Liver (tissue), 9 donors: ENCODE measurements around the gene ERAL1. TPM values are rescaled to one million over a fixed set of nuclear protein-coding genes. Genes with fewer than 3 reads are reported as not detected.

Experiments used
- DNase-seq: peaks from one replicate; pipeline ENCODE4 v3.0.0-alpha.2; 2017; ENCODE audit warnings: low spot score
- H3K27ac ChIP-seq, 2 donors: one replicate each; pipeline ENCODE4 v1.7.0; 2013; ENCODE audit warnings: inconsistent platforms in 2 of 2, low read length in 2 of 2, control low read depth in 1 of 2, low read depth in 1 of 2, mild to moderate bottlenecking in 1 of 2
- H3K27me3 ChIP-seq, 4 donors: one replicate each; pipeline versions ENCODE4 v1.6.1 to v1.7.0; 2013; ENCODE audit warnings: low read length in 3 of 4, inconsistent platforms in 1 of 4, mild to moderate bottlenecking in 1 of 4, moderate library complexity in 1 of 4; ENCODE audit not compliant: control insufficient read depth in 4 of 4, insufficient read depth in 4 of 4
- H3K36me3 ChIP-seq, 4 donors: one replicate each; pipeline versions ENCODE4 v1.6.1 to v1.7.0; 2013; ENCODE audit warnings: low read length in 3 of 4, mild to moderate bottlenecking in 3 of 4, low read depth in 1 of 4, moderate library complexity in 1 of 4; ENCODE audit not compliant: control insufficient read depth in 4 of 4, insufficient read depth in 3 of 4
- H3K4me1 ChIP-seq, 4 donors: one replicate each; pipeline versions ENCODE4 v1.6.1 to v1.7.0; 2013; ENCODE audit warnings: low read length in 3 of 4, mild to moderate bottlenecking in 3 of 4, moderate library complexity in 1 of 4; ENCODE audit not compliant: control insufficient read depth in 4 of 4, insufficient read depth in 4 of 4
- H3K4me3 ChIP-seq, 3 donors: one replicate each; pipeline versions ENCODE4 v1.6.1 to v1.7.0; 2013; ENCODE audit warnings: low read length in 3 of 3, control low read depth in 1 of 3, low read depth in 1 of 3, mild to moderate bottlenecking in 1 of 3
- H3K9ac ChIP-seq, 2 donors: one replicate each; pipeline ENCODE4 v1.7.0; 2013; ENCODE audit warnings: low read length in 2 of 2, mild to moderate bottlenecking in 2 of 2, moderate library complexity in 2 of 2, control low read depth in 1 of 2, low read depth in 1 of 2
- H3K9me3 ChIP-seq, 4 donors: one replicate each; pipeline versions ENCODE4 v1.6.1 to v1.7.0; 2013; ENCODE audit warnings: low read length in 3 of 4; ENCODE audit not compliant: control insufficient read depth in 4 of 4
- ATF3 ChIP-seq: IDR thresholded peaks from 2 replicates; pipeline ENCODE4 v1.6.1; 2016; ENCODE audit warnings: antibody characterized with exemption
- EGR1 ChIP-seq, 2 donors: IDR thresholded peaks; 2 replicates each; pipeline ENCODE4 v1.6.1; 2016 to 2018; ENCODE audit warnings: antibody characterized with exemption in 2 of 2, low read depth in 2 of 2
- FOXA2 ChIP-seq: IDR thresholded peaks from 2 replicates; pipeline ENCODE4 v1.6.1; 2016; ENCODE audit warnings: antibody characterized with exemption
- HNF4A ChIP-seq, 2 donors: conservative IDR thresholded peaks; 2 replicates each; pipeline ENCODE4 v1.6.1; 2016; ENCODE audit warnings: antibody characterized with exemption in 2 of 2, mild to moderate bottlenecking in 2 of 2
- HNF4G ChIP-seq: IDR thresholded peaks from 2 replicates; pipeline ENCODE4 v1.6.1; 2016; ENCODE audit warnings: antibody characterized with exemption
- MAX ChIP-seq: IDR thresholded peaks from 2 replicates; pipeline ENCODE4 v1.6.1; 2016; ENCODE audit warnings: antibody characterized with exemption
- NR2F2 ChIP-seq: IDR thresholded peaks from 2 replicates; pipeline ENCODE4 v1.6.1; 2016; ENCODE audit warnings: antibody characterized with exemption
- RAD21 ChIP-seq, 2 donors: IDR thresholded peaks; 2 replicates each; pipeline ENCODE4 v1.6.1; 2016; ENCODE audit warnings: antibody characterized with exemption in 2 of 2, mild to moderate bottlenecking in 2 of 2
- REST ChIP-seq: IDR thresholded peaks from 2 replicates; pipeline ENCODE4 v1.6.1; 2016; ENCODE audit warnings: antibody characterized with exemption, mild to moderate bottlenecking
- RXRA ChIP-seq, 2 donors: IDR thresholded peaks; 2 replicates each; pipeline ENCODE4 v1.6.1; 2017 to 2018; ENCODE audit warnings: antibody characterized with exemption in 2 of 2, mild to moderate bottlenecking in 1 of 2
- TAF1 ChIP-seq: conservative IDR thresholded peaks from 2 replicates; pipeline ENCODE4 v1.6.1; 2016; ENCODE audit warnings: antibody characterized with exemption, mild to moderate bottlenecking
- YY1 ChIP-seq: IDR thresholded peaks from 2 replicates; pipeline ENCODE4 v1.6.1; 2016; ENCODE audit warnings: antibody characterized with exemption, mild to moderate bottlenecking
- ZBTB33 ChIP-seq: IDR thresholded peaks from 2 replicates; pipeline ENCODE4 v1.6.1; 2016; ENCODE audit warnings: antibody characterized with exemption
- WGBS: extraction: QIAGEN DNeasy Blood & Tissue Kit; methylation state at CpG from one replicate; pipeline ENCODE4 v1.1.7; 2013; 5-methylcytosine and 5-hydroxymethylcytosine counted together
- polyA plus RNA-seq, 2 donors: library from polyadenylated mRNA; stranded (reverse) in 1 of 2; unstranded in 1 of 2; fragments of 200-250 nt in 1 of 2; fragments of >200 nt in 1 of 2; fragmentation: Nextera tagmentation in 1 of 2; extraction: Ambion mirVana in 1 of 2; gene quantifications; one replicate each; pipeline versions ENCODE4 v1.2.1 to v1.2.3, GENCODE V29; 2013 to 2015
- total RNA-seq, 2 donors: library from RNA; depleted of rRNA; stranded (reverse); fragments of >200 nt; gene quantifications; one replicate each; pipeline ENCODE4 v1.2.3, GENCODE V29; 2014
- donor health status: healthy.
- donor health status: healthy.
- donor health status: healthy.
- donor health status: healthy.
- donor health status: healthy.

ERAL1 gene
- total and polyA plus RNA-seq, 4 donors: 17.3 to 34.5 (median 29.5) TPM

- Histone ChIP-seq H3K36me3 (no peaks in the 10 kb centered on the region), H3K9me3 (no peaks in the 10 kb centered on the region), H3K27ac (no peak overlapping the region), H3K27me3 (no peaks in the 10 kb centered on the region), H3K4me1 (peaks cover 6 to 25% (median 10%) of the 10 kb centered on the region in 4 donors), H3K4me3 (no peak overlapping the region), H3K9ac (no peak overlapping the region)
- no peak for DNase-seq
- 92% methylated on average over 1 of the region's 1 CpG for WGBS
- no peak for TF ChIP-seq NR2F2
- no peak for TF ChIP-seq FOXA2
- TF ChIP-seq REST: no peak
- TF ChIP-seq MAX: no peak
- TF ChIP-seq HNF4A (conservative IDR thresholded peaks at IDR 0.05): no peak
- TF ChIP-seq ZBTB33: no peak
- TF ChIP-seq TAF1: no peak
- TF ChIP-seq ATF3: no peak
- no peak for TF ChIP-seq EGR1 (IDR thresholded peaks at IDR 0.05; ENCODE audit: low read depth in 2 of 2)
- no peak for TF ChIP-seq HNF4G
- TF ChIP-seq RXRA (IDR thresholded peaks at IDR 0.05): no peak
These were observed 44.4 kb upstream of the ERAL1 start for GRCh38 chr17:28810437-28810836.

- WGBS: 3% methylated on average over 6 of the region's 6 CpGs
- peak overlapping the region; percentile 77 to 88 (median 85) for H3K4me3 ChIP-seq
- no peak for DNase-seq
- TF ChIP-seq ATF3 (no peak), HNF4A (conservative IDR thresholded peaks at IDR 0.05) (no peak), YY1 (peak; percentile 31), RAD21 (IDR thresholded peaks at IDR 0.05) (peak in 1 of 2 donors; percentile 4)
- no peaks in the 10 kb centered on the region for H3K36me3 ChIP-seq
- peaks cover 6 to 25% (median 10%) of the 10 kb centered on the region in 4 donors for H3K4me1 ChIP-seq
- H3K27me3 ChIP-seq: no peaks in the 10 kb centered on the region
- H3K27ac ChIP-seq: peak overlapping the region; percentile 68 to 96
- H3K9ac ChIP-seq: peak overlapping the region; percentile 81 to 91
- no peaks in the 10 kb centered on the region for H3K9me3 ChIP-seq
These were observed 43.1 kb upstream of the ERAL1 start for GRCh38 chr17:28811651-28812090.
